Parathyroid adenoma (tissue), 2 donors: ENCODE measurements around the gene AKAP8.
A peak's percentile ranks its signal among the peaks of the same experiment; 100 is the strongest.

Experiments used
- H2AFZ ChIP-seq: fragments of 300-600 bp; sonication (generic); one replicate; pipeline ENCODE4 v1.7.0; 2017; ENCODE audit warnings: antibody characterized with exemption, mild to moderate bottlenecking
- H3K27ac ChIP-seq: fragments of 300-600 bp; sonication (generic); one replicate; pipeline ENCODE4 v1.7.0; 2017
- H3K27me3 ChIP-seq: fragments of 300-600 bp; sonication (generic); one replicate; pipeline ENCODE4 v1.7.0; 2017; ENCODE audit warnings: low read length; ENCODE audit not compliant: control insufficient read depth, insufficient read depth
- H3K36me3 ChIP-seq: fragments of 300-600 bp; sonication (generic); one replicate; pipeline ENCODE4 v1.7.0; 2017; ENCODE audit warnings: low read length; ENCODE audit not compliant: control insufficient read depth, insufficient read depth
- H3K4me1 ChIP-seq: fragments of 300-600 bp; sonication (generic); one replicate; pipeline ENCODE4 v1.7.0; 2017; ENCODE audit warnings: control low read depth
- H3K4me2 ChIP-seq: fragments of 300-600 bp; sonication (generic); one replicate; pipeline ENCODE4 v1.7.0; 2017; ENCODE audit warnings: low read length
- H3K4me3 ChIP-seq: fragments of 300-600 bp; sonication (generic); one replicate; pipeline ENCODE4 v1.7.0; 2017; ENCODE audit warnings: low read depth, low read length
- H3K79me2 ChIP-seq: fragments of 300-600 bp; sonication (generic); one replicate; pipeline ENCODE4 v1.7.0; 2017; ENCODE audit warnings: control low read depth
- H3K9ac ChIP-seq: fragments of 300-600 bp; sonication (generic); one replicate; pipeline ENCODE4 v1.7.0; 2017; ENCODE audit warnings: mild to moderate bottlenecking
- H3K9me3 ChIP-seq: fragments of 300-600 bp; sonication (generic); one replicate; pipeline ENCODE4 v1.7.0; 2017; ENCODE audit warnings: low read length; ENCODE audit not compliant: control insufficient read depth
- TF ChIP-seq, protein P1 (sequence below): fragments of 300-600 bp; sonication (generic); IDR thresholded peaks from one replicate; pipeline ENCODE4 v1.7.0; 2017; ENCODE audit warnings: antibody characterized with exemption, mild to moderate bottlenecking
- donor health status: primary hyperparathyroidism.

AKAP8 gene

DNA sequence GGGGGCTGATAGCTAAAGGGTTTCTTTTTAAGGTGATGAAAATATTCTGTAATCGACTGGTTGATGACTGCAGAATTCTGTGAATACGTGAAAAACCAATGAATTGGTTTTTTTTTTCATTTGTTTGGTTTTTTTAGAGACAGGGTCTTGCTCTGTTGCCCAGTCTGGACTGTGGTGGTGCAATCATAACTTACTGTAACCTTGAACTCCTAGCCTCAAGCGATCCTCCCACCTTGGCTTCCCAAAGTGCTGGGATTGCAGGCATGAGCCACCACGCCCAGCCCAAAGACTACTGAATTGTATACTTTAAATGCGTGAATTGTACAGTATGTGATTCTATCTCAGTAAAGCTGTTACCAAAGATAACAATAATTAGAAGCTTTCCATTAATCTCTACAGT is 14.8 kb upstream of the AKAP8 start:
- Histone ChIP-seq H3K4me3 (no peak overlapping the region), H3K36me3 (no peaks in the 10 kb centered on the region), H3K4me2 (no peak overlapping the region), H3K27ac (peak overlapping the region; percentile 40), H3K4me1 (peaks cover 11% of the 10 kb centered on the region), H3K27me3 (no peaks in the 10 kb centered on the region), H3K9me3 (no peaks in the 10 kb centered on the region), H3K9ac (no peak overlapping the region), H3K79me2 (peaks cover 18% of the 10 kb centered on the region), H2AFZ (no peak overlapping the region)
- TF ChIP-seq, protein P1, sequence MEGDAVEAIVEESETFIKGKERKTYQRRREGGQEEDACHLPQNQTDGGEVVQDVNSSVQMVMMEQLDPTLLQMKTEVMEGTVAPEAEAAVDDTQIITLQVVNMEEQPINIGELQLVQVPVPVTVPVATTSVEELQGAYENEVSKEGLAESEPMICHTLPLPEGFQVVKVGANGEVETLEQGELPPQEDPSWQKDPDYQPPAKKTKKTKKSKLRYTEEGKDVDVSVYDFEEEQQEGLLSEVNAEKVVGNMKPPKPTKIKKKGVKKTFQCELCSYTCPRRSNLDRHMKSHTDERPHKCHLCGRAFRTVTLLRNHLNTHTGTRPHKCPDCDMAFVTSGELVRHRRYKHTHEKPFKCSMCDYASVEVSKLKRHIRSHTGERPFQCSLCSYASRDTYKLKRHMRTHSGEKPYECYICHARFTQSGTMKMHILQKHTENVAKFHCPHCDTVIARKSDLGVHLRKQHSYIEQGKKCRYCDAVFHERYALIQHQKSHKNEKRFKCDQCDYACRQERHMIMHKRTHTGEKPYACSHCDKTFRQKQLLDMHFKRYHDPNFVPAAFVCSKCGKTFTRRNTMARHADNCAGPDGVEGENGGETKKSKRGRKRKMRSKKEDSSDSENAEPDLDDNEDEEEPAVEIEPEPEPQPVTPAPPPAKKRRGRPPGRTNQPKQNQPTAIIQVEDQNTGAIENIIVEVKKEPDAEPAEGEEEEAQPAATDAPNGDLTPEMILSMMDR: no peak

DNA sequence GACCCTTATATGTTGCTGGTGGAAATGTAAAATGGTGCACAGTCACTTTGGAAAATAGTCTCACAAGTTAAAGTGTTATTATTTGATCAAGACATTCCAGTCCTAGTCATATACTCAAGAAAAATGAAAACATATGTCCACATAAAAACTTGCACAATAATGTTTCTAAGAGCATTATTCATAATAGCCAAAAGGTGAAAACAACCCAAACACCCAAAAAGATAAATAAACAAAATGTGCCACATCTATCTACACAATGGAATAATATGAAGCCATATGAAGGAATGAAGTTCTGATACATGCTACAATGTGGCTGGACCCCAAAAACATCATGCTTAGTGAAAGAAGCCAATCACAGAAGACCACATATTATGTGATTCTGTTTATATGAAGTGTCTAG is 14.4 kb upstream of the AKAP8 start:
- Histone ChIP-seq H3K27ac (peak overlapping the region; percentile 40), H3K4me3 (no peak overlapping the region), H3K27me3 (no peaks in the 10 kb centered on the region), H3K4me1 (peaks cover 11% of the 10 kb centered on the region), H3K4me2 (no peak overlapping the region), H3K79me2 (peaks cover 21% of the 10 kb centered on the region), H3K36me3 (no peaks in the 10 kb centered on the region), H3K9ac (no peak overlapping the region), H2AFZ (no peak overlapping the region), H3K9me3 (no peaks in the 10 kb centered on the region)
- TF ChIP-seq, protein P1: no peak

DNA sequence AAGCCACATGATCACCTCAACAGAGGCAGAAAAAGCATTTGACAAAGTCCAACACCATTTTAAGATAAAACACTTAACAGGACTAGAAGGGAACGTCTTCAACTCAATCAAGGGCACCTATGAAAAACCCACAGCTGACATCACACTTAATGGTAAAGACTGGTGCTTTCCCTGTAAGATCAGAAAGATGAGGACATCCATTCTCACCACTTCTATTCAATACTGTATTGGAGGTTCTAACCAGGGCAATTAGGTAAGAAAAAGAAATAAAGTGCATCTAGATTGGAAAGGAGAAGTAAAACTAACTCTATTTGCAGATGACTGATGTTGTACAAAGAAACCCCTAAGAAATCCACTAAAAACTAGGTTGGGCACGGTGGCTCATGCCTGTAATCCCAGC is 11.2 kb upstream of the AKAP8 start:
- no peaks in the 10 kb centered on the region for H3K36me3 ChIP-seq
- no peak overlapping the region for H3K4me2 ChIP-seq
- no peak overlapping the region for H3K27ac ChIP-seq
- H3K4me3 ChIP-seq: no peak overlapping the region
- no peak overlapping the region for H3K9ac ChIP-seq
- no peaks in the 10 kb centered on the region for H3K9me3 ChIP-seq
- no peak overlapping the region for H2AFZ ChIP-seq
- H3K4me1 ChIP-seq: peaks cover 22% of the 10 kb centered on the region
- H3K79me2 ChIP-seq: peaks cover 40% of the 10 kb centered on the region
- no peaks in the 10 kb centered on the region for H3K27me3 ChIP-seq
- TF ChIP-seq, protein P1: no peak

DNA sequence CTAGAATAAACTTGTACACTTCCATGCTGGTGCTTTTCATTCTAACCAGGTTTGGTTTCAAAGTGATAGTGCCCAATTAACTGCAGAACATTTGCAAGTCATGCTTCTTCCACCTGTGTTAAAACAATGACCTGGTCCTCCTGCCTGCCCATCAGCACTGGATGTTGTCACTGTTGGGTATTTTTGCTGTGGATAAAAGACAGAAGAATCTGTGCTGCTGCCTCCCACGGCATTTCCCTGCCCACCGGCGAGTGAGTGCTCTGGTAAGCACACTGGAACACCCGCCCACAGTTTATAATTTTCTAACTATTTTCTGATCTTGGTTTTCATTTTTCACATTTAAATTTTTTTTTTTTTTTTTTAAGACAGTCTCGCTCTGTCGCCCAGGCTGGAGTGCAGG is 2.3 kb upstream of the AKAP8 start:
- Histone ChIP-seq H3K27ac (no peak overlapping the region), H2AFZ (no peak overlapping the region), H3K27me3 (no peaks in the 10 kb centered on the region), H3K4me3 (no peak overlapping the region), H3K4me1 (peaks cover 15% of the 10 kb centered on the region), H3K36me3 (no peaks in the 10 kb centered on the region), H3K9ac (no peak overlapping the region), H3K9me3 (no peaks in the 10 kb centered on the region), H3K79me2 (peaks cover 42% of the 10 kb centered on the region), H3K4me2 (no peak overlapping the region)
- TF ChIP-seq, protein P1: no peak

DNA sequence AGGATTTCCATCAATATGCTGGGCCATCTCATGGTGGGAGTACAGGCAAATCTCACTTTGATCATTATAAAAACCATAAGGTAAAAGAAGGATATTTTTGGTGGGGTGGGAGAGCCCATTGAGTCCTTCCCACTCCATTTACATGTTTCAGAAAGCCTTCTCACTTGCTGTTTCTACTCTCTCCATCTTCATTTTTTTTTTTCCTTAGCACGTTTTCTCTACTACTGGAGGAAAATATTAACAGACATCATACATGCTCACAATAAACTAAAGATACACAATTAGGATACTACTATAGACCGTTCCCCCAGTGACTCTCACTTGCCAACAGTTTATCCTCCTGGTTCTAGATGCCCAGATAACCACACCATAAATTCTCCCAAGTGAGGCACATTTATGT is 1.8 kb upstream of the AKAP8 start:
- Histone ChIP-seq H3K9me3 (no peaks in the 10 kb centered on the region), H2AFZ (no peak overlapping the region), H3K9ac (no peak overlapping the region), H3K4me3 (no peak overlapping the region), H3K79me2 (peaks cover 42% of the 10 kb centered on the region), H3K4me2 (no peak overlapping the region), H3K4me1 (peaks cover 16% of the 10 kb centered on the region), H3K36me3 (no peaks in the 10 kb centered on the region), H3K27ac (peak overlapping the region; percentile 90), H3K27me3 (no peaks in the 10 kb centered on the region)
- TF ChIP-seq, protein P1: no peak
